HG03025 (cell line): ENCODE measurements around the gene XYLT1.

Source experiments
- ATAC-seq: cut with Tn5 transposase; IDR thresholded peaks from one replicate; pipeline ENCODE4 v1.9.1; 2021; ENCODE audit warnings: mild to moderate bottlenecking, moderate library complexity; ENCODE audit not compliant: unreplicated experiment, low FRiP score

Gene XYLT1

GRCh38 chr16:17244872-17245551 is 225.7 kb downstream of the XYLT1 start:
- ATAC-seq: no peak

DNA sequence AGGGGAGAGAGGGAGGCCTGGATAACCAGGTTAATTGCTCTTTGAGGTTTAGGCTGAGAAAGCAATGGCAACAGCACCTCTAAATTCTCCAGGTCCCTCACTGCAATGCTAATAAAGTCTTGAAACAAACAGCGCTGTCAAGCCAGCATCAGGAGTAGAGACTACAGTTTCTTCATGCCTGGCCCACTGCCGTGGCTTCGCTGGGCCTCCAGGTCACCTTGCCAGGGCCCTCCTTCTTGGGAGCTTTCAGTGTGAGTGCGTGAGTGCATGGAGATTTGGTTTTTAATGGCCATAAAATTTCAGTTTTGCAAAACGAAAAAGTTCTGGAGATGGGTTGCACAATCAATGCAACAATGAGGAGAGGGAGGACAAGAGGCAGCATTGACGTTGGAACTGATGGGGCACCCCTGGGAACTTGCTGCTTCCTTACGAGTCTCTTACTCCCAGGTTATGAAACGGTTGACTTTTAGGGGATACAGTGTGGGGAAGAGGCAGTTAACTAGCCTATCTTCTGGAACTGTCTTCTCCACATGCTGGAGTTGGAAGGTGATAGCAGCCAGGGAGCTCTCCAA is 229.4 kb downstream of the XYLT1 start:
- ATAC-seq: no peak

DNA sequence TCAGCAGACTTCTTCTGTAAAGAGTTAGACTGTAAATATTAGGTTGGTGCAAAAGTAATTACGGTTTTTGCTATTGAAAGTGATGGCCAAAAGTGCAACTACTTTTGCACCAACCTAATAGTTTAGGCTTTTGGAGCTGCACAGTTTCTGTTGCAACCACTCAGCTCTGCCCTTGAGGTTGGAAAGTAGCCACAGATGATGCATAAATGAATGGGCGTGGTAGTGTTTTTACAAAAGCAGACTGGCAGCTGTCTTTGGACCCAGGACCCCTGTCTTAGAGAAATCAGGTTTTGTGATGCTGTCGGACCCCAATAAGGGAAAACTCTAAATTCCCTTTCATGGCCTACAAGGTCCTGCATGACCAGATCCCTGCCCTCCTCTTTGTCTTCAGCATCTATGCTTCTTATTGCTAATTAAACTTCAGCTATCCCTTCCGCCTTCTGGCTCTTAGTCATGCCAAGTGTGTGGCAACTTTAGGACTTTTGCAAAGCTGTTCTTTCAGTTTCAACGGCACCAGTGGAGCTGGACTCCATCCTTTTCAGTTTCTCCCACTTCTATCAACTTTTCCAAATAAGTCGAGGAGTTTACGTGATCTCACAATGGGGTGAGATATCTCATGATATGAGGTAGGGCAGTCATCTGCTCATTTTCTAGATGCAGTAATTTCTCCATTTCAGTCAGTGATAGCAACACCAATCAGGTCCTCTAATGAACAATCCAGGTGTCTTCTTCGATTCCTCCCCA is 232.3 kb downstream of the XYLT1 start:
- no peak for ATAC-seq

DNA sequence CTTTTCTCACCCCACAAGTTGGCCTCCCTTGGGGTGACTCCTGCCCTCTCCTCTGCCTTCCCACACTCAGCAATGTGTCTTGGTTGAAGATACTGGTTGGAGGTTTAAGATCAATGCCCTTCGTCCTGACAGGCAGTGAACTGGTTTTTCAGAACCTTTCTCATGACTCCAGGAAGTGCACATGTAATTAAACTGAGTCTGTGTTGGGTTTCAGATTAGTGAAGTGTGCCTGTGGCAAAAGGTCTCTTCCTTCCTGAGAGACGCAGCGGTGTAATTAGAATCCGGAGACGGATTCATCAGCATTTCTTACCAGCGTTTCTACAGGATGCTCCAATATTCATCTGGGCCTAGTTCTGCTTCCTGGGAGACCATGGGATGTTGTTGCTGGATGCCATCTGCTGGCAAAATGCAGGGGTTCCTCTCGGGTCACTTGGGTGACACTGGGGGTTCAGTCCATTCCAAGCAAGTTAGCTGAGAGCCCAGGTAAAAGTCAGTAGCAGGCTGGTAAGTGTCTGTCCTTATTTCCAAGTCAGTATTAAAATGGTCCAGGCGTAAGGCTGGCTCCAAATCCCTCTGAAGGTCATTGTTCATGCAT is 233.3 kb downstream of the XYLT1 start:
- ATAC-seq: no peak

DNA sequence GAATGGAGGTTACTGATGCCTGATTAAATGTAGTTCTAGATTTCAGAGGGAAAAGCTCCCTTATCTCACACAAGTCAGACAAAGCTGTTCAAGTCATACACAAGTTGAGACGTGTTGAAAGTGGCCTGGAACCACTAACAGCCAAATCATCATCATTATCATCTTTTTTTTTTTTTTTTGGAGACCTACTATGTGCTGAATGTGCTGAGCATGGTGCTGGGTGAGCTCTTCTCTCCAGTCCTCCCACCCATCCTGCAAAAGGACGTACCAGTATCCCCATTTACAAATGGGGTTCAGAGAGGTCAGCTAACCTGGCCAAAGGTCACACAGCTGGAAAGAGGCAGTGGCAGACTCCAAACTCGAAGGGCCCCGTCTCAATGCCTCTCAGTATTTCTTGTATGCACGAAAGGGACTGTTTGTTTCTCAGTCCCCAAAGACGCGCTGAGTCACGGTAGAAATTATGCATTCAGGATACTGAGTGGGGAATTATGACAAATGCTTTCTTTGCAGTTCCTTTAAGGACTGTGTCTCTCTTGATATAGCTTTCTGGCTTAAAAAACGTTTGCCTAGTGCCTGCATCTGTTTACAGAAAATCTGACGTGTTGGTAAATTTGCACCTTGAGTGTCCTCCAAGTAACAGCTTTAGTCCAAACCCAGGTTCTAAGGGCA is 235.5 kb downstream of the XYLT1 start:
- no peak for ATAC-seq

DNA sequence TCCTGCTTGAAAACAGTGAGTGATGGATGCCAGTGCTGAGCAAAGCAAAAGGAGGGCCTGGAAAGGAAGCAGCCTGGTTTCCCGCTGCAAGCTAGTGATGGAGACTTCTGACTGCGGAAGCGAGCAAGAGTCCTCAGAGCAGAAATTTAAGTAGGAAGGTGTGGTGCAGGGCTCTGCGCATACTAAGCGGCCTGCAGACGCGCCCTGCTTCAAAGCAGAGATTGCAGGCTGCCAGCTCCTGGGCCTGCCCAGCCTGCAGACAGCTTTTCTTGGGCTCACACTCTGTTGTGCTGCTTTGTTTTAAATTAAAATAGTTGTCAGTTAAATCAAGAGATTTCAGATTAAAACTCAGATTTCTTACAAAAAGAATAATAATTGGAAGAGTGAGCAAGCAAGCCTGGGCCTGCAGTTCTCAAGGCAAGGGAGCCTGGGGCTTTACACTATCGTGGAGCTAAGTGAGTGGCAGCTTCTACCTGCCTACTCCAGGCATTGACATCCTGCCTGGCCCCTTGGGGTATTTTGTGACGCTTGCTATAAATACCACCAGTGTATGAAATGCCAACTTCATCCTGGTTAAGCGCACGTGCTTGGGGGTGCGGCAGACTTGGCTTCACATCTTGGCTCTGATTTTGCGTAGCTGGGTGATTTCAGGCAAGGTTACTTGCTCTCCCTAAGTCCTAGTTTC is 237.3 kb downstream of the XYLT1 start:
- no peak for ATAC-seq

DNA sequence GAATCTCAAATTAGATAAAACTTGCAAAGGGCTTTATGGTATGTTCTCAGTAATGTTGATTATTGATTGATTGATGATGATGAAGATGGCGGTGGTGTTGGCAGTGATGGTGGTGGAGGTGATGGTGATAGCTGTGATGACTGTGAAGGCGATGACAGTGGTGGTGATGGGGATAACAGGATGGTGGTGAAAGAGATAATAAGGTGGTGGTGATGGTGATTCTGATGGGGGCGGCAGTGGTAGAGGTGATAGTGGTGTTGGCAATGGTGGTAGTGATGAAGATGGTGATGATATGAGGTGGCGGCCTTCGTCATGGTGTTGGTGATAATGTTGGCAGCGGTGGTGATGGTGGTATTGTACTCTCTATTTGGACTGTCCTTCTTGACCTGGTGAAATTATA is 238.3 kb downstream of the XYLT1 start:
- no peak for ATAC-seq

- no peak for ATAC-seq
Observed at GRCh38 chr16:17231972-17232371, 238.8 kb downstream of the XYLT1 start.

DNA sequence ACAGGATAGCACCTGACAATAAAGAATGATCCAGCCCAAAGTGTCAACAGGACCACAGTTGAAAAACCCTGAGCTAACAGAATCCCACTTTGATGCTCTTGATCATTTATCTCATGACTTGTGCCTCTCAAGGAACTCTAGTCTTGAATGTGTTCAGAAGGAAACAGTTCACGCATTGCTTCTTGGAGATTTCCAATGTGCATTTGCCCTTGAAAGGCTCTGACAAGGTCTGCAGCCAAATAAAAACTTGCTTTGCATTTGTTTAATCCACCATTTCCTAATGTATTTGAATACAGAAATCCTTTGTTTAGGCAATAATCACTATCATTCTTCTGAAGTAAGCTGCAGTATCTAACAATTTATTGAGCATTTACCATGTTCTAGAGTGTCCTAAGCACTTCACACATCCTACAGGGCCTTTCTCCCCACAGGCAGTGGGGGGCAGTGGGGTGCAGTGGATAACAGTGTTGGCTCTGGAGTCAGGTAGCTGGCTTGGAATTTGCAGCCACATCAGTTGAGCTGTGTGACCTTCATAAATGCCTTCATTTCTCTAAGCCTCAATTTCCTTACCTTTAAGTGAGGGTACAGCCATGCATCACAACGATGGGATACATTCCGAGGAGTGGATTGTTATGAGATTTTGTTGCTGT is 239.7 kb downstream of the XYLT1 start:
- no peak for ATAC-seq

DNA sequence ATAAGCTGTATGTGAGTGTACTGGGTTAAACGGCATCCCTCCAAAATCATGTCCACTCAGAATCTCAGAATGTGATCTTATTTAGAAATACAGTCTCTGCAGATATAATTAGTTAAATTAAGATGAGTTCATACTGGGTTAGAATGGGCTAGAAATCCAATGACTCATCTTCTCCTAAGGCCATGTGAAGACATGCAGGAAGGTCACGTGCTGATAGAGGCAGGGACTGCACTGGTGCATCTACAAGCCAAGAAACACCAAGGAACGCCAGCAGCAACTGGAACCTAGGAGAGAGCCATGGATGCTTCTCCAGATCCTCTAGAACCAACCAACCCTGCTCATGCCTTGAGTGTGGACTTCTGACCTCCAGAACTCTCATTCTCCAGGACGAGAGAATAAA is 241.0 kb downstream of the XYLT1 start:
- ATAC-seq: no peak

GRCh38 chr16:17229131-17229530 is 241.6 kb downstream of the XYLT1 start:
- no peak for ATAC-seq

GRCh38 chr16:17228708-17229055 is 242.1 kb downstream of the XYLT1 start:
- no peak for ATAC-seq

GRCh38 chr16:17228048-17228707 is 242.6 kb downstream of the XYLT1 start:
- no peak for ATAC-seq

GRCh38 chr16:17227278-17227677 is 243.5 kb downstream of the XYLT1 start:
- ATAC-seq: no peak

GRCh38 chr16:17225541-17225940 is 245.2 kb downstream of the XYLT1 start:
- no peak for ATAC-seq

GRCh38 chr16:17224879-17225281 is 245.9 kb downstream of the XYLT1 start:
- no peak for ATAC-seq

DNA sequence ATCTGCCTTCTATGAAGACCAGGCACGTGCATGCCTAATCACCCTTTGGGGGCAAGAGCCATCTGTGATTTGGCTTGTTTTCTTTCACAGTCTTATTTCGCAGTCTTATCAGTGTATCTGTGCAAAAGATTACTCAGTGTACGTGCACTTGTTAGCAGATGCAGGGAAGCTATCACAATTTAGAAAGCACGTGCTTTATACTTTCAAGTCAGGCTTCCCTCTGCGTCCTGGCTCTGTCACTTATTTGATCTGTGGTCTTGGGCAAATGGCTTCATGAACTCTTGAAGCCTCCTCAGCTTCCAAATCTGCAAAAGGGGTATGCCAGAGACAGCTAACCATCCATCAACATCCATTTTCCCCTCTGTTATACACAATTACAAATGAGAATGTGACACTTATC is 246.4 kb downstream of the XYLT1 start:
- ATAC-seq: no peak

GRCh38 chr16:17223576-17223975 is 247.2 kb downstream of the XYLT1 start:
- no peak for ATAC-seq

GRCh38 chr16:17222871-17223401 is 247.8 kb downstream of the XYLT1 start:
- no peak for ATAC-seq
